GM19351 (cell line): Measurements from ENCODE around the gene TBL3.
"Not testable (repeated sequence)": the region's sequence is repeated elsewhere in the genome, so short reads cannot be mapped to it uniquely, and the experiment has no call there.

ENCODE experiments used
- ATAC-seq: cut with Tn5 transposase; IDR thresholded peaks from one replicate; pipeline ENCODE4 v1.9.1; 2021; ENCODE audit warnings: mild to moderate bottlenecking, moderate library complexity; ENCODE audit not compliant: unreplicated experiment

TBL3 gene

GRCh38 chr16:1971796-1972489, at the start of gene TBL3:
TSS of gene TBL3 (plus strand) at chr16:1972053. CDS start at chr16:1972165, 112 bp downstream.
- peak; percentile 90 for ATAC-seq

DNA sequence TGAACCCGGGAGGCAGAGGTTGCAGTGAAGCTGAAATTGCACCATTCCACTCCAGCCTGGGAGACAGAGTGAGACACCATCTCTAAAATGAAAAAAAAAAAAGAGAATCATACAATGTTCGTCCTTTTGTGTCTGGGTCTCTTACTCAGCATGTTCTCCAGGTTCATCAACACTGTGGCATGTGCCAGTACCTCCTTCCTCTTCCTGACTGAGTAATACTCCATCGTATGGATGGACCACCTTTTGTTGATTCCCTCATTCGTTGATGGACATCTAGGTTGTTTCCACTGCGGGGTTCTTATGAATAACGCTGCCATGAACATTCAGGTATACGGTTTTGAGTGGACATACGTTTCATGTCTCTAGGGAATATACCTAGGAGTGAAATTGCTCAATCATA, 49.5 kb upstream of the TBL3 start:
- ATAC-seq, result no peak

DNA sequence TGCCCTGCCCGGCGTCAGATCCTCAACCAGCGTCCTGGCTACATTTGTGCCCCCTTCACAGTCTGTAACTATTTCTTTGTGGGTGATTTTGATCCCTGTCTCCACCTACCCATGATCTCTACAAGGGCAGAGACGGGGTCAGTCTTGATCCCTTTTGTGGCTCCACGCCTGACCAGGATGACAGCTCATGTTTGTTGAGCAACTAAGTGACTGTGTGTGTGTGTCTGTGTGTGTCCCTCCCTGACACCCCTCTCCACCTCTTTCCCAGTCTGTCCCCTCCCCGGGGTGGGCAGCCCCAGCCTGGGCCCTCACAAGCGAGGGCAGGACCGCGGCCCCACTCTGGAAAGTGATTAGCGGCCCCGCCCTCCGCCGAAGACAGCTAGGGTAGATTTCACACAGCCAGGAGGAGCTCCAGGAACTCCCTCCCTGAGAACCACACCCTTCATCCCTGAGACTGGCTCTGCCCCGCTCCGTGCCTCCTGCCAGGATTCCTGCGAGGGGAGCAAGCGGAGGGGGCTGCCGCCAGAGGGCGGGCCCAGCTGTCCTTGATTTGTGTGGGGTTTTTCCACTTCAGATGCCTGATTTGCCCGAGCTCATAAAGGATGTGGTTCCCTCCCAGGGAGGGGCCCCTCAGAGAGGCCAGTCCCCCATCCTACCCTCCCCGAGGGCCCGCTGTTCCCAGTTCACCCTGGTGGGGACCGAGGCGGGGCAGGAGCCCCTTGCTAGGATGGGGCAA, 48.4 kb upstream of the TBL3 start:
- no peak for ATAC-seq

GRCh38 chr16:1924095-1924494, 47.8 kb upstream of the TBL3 start:
- no peak for ATAC-seq

- no peak for ATAC-seq
Observed at GRCh38 chr16:1926271-1926670, 45.6 kb upstream of the TBL3 start.

GRCh38 chr16:1929105-1929504, 42.7 kb upstream of the TBL3 start:
- no peak for ATAC-seq

DNA sequence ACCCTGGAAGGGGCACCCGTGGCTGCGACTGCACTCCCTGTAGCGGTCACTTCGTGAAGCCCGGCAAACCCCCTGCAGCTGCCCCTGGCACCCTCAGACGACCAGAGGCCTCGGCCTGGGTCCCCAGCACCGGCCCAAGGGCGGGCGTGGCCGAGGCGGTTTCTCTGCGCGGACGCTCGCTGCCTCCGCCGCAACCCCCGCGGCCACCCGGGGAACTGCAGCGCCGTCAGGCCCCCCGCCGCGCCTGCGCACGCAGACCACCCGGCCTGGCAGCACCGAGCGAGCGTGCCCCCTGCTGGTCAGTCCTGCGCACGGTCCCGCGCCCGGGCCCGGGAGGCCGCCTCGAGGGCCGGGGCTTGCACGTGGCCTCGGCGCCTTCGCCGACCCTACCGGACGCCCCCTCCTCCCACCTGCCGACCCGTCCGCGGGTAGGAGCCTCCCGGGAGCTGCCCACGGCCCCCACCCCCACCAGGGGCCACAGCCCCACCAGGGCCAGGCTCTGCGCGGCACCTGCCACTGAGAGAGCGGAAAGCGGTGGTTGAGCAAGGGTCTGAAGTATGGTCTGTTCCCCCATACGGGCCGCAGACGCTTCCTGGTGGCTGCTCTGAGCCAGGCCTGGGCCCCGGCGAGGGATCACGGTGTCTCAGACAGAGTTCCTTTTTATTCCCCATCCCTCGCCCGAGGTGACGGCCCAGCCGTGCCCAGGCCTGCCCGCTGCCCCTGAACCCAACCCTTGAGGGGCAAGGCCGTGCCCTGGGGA, 42.1 kb upstream of the TBL3 start:
- ATAC-seq, result peak; percentile 72

- ATAC-seq, result no peak
Observed at GRCh38 chr16:1930338-1930720, 41.5 kb upstream of the TBL3 start.

DNA sequence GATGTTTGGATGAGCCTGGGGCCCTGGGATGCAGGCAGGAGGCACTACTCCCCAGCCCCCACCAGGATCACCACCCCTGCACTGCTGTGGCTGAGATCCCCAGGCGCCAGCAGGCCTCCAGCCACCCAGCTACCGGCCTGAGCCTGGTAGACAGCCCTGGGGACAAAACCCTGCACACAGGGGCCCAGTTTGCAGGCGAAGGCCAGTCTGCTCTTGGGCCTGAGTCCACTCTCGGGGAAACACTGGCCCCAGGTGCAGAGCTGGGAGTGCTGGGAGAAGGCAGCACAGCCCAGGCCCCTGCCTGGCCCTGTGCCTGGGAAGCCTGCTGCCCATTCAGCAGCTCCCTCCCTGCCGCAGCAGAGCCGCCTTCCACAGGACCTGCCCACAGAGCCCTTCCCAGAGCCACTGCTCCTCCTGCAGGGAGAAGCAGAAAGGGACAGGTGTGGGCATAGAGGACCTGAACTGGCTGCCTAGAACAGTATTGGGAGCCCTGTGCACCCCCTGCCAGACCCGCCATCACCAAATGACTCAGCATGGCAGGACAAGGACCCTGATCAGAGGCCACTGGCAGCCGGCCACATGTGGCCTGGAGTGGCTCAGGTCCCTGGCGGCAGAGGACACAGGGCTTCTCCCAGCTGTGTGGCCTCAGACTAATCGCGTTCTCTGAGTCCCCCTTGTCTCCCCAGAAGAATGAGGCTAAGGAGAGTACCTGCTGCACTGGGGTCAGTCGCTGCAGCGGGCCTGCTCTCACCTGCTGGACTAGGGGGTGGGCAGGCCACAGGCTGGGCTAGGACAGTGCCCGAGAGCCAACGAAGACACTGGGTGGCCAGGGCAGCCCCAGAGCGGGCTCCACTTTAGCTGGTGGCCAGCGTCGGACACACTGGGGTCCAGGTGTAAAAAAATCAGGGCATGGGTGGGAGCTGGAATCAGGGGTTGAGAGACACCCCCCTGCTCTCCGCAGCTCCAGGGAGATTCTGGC, 39.5 kb upstream of the TBL3 start:
- no peak for ATAC-seq

DNA sequence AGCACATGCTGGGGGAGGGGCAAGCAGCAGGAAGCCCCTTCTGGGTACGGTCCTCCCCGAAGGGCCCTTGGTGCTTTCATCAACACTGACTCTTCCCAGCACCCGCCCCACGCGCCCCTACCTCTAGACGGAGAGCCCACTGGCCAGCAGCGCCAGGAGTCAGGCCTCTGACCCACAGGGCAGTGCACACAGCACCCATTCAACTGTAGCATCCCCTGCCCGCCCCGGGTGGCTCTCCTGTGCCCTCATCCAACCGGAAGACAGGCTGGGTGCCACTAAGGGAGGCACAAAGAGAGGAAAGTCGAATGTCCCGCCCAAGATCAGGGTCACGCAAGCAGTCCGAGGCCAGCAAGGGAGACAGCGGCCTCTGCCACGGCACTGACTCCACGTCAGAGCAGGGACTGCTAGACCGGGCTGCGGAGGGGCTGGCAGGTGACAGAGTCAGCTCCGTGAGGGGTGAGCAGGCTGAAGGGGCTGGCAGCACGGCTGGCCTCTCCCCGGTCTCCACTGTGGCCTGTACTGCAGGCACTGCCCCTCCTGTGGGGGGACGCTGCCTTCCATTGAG, 38.7 kb upstream of the TBL3 start:
- ATAC-seq, result no peak

- no peak for ATAC-seq
Observed at GRCh38 chr16:1936945-1937479, 34.8 kb upstream of the TBL3 start.

DNA sequence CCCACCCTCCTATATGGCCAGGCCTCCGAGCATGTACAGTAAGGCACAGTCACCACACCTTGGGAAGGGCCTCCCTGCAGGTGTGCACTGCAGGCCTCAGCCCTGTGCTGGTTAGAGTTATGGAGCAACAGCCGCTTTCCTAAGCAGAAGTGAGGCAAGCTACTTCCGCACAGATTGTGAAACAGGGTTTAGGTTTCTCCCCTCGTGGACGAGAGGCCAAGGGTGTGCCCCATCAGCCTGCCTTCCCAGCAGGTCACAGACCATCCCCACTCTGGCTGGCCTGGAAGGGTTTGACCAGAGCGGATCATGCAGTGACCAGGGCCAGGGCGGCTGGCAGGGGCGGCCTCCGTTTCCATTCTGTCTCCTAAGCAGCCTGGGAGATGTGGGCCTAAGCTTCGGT, 33.5 kb upstream of the TBL3 start:
- ATAC-seq, result no peak

- ATAC-seq, result no peak
Observed at GRCh38 chr16:1938910-1939309, 32.9 kb upstream of the TBL3 start.

- not testable (repeated sequence) for ATAC-seq
Observed at GRCh38 chr16:1939833-1940232, 32.0 kb upstream of the TBL3 start.

DNA sequence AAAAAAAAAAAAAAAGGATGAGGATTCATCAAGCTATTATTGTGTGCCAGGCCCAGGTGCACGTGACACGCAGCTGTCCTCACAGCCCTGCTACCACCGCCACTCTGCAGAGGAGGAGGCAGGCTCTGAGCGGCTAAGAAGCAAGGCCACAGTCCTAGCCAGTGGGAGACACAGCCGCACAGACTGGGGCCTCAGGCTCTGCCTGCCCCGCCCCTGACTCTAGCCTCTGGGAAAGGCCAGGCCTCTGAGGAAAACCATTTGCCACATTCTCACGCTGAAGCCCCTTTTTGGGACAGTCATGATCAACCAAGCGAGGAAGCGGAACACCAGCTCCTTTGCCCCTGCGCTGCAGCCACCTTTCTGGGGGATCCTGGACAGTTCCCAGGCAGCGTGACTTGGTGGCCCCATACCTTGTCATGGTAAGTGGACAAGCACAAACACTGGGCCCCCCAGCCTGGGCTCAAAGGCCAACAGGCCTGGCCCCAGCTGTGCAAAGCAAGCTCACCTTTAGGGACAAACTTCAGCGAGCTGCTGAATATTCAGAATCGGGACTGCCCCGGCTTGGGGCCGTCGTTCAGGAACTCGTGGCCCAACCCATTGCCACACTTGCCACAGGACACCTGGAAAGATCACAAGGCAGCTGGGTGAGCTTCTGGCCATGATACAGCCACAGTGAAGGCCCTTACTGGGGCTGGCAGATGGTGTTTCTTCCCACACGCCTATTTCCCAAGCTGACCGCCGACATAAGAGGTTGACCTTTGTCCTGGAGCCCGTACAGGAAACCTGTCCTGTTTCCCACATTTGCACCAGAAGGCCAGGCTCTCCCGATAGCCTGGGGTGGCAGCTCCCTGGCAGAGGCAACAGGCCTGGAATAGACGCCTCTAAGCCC, 31.3 kb upstream of the TBL3 start:
- no peak for ATAC-seq

GRCh38 chr16:1941162-1942046, 30.4 kb upstream of the TBL3 start:
- ATAC-seq, result no peak

- no peak for ATAC-seq
Observed at GRCh38 chr16:1942047-1942809, 29.6 kb upstream of the TBL3 start.
